T-helper 22 cell (primary cell): ENCODE results near the gene RMC1.
"Not testable (repeated sequence)": the region's sequence is repeated elsewhere in the genome, so short reads cannot be mapped to it uniquely, and the experiment has no call there.

ENCODE experiments used
- DNase-seq: peaks from one replicate; pipeline ENCODE4 v3.0.0-alpha.2; 2020; ENCODE audit warnings: low read depth

The RMC1 gene

GRCh38 chr18:23532848-23533247 is 29.5 kb downstream of the RMC1 start:
- no peak for DNase-seq

- no peak for DNase-seq
Observed at GRCh38 chr18:23534276-23534675, 31.0 kb downstream of the RMC1 start.

GRCh38 chr18:23536204-23536603 is 32.9 kb downstream of the RMC1 start:
- DNase-seq = no peak

- DNase-seq = no peak
Observed at GRCh38 chr18:23537274-23537673, 34.0 kb downstream of the RMC1 start.

GRCh38 chr18:23538001-23538400 is 34.7 kb downstream of the RMC1 start:
- DNase-seq = no peak

GRCh38 chr18:23538870-23539269 is 35.6 kb downstream of the RMC1 start:
- no peak for DNase-seq

GRCh38 chr18:23539296-23539695 is 36.0 kb downstream of the RMC1 start:
- DNase-seq = no peak

- DNase-seq = no peak
Observed at GRCh38 chr18:23539911-23540525, 36.7 kb downstream of the RMC1 start.

GRCh38 chr18:23540867-23541266 is 37.6 kb downstream of the RMC1 start:
- no peak for DNase-seq

- no peak for DNase-seq
Observed at GRCh38 chr18:23541349-23542093, 38.2 kb downstream of the RMC1 start.

- no peak for DNase-seq
Observed at GRCh38 chr18:23542461-23542860, 39.1 kb downstream of the RMC1 start.

- no peak for DNase-seq
Observed at GRCh38 chr18:23545247-23545789, 42.0 kb downstream of the RMC1 start.

GRCh38 chr18:23547306-23547705 is 44.0 kb downstream of the RMC1 start:
- DNase-seq = no peak

- DNase-seq = no peak
Observed at GRCh38 chr18:23547846-23548245, 44.5 kb downstream of the RMC1 start.

- DNase-seq = no peak
Observed at GRCh38 chr18:23548275-23548674, 45.0 kb downstream of the RMC1 start.

GRCh38 chr18:23548719-23549118 is 45.4 kb downstream of the RMC1 start:
- DNase-seq = no peak

- no peak for DNase-seq
Observed at GRCh38 chr18:23550898-23551297, 47.6 kb downstream of the RMC1 start.

GRCh38 chr18:23551978-23552377 is 48.7 kb downstream of the RMC1 start:
- no peak for DNase-seq

- no peak for DNase-seq
Observed at GRCh38 chr18:23552505-23552904, 49.2 kb downstream of the RMC1 start.

GRCh38 chr18:23553887-23554286 is 50.6 kb downstream of the RMC1 start:
- DNase-seq = no peak

GRCh38 chr18:23556145-23556780 is 53.0 kb downstream of the RMC1 start:
- DNase-seq = no peak

- DNase-seq = not testable (repeated sequence)
Observed at GRCh38 chr18:23557511-23557910, 54.2 kb downstream of the RMC1 start.

- DNase-seq = no peak
Observed at GRCh38 chr18:23560186-23560585, 56.9 kb downstream of the RMC1 start.
